NCI-H2227 treated with DMSO at 0.1 percent for 48 hours (cell line): ENCODE data around the gene TELO2.

ENCODE experiments used
- DNase-seq: peaks from one replicate; lab custom pipeline; 2025; lab: John Stamatoyannopoulos, UW

The TELO2 gene

GRCh38 chr16:1519831-1520230 lies 26.7 kb downstream of the TELO2 start:
- no peak for DNase-seq

- no peak for DNase-seq
These were observed 27.3 kb downstream of the TELO2 start for GRCh38 chr16:1520461-1520860.

- no peak for DNase-seq
These were observed 30.6 kb downstream of the TELO2 start for GRCh38 chr16:1523581-1524245.

- no peak for DNase-seq
These were observed 31.2 kb downstream of the TELO2 start for GRCh38 chr16:1524366-1524765.

GRCh38 chr16:1525871-1526607 lies 32.9 kb downstream of the TELO2 start:
- DNase-seq, result no peak

GRCh38 chr16:1526608-1527555 lies 33.7 kb downstream of the TELO2 start:
- DNase-seq, result no peak

- DNase-seq, result no peak
These were observed 35.0 kb downstream of the TELO2 start for GRCh38 chr16:1527836-1528811.

- DNase-seq, result no peak
These were observed 35.9 kb downstream of the TELO2 start for GRCh38 chr16:1528921-1529537.

GRCh38 chr16:1530349-1530882 lies 37.3 kb downstream of the TELO2 start:
- no peak for DNase-seq

GRCh38 chr16:1530883-1531637 lies 37.9 kb downstream of the TELO2 start:
- DNase-seq, result no peak

- DNase-seq, result no peak
These were observed 38.4 kb downstream of the TELO2 start for GRCh38 chr16:1531638-1531910.

GRCh38 chr16:1532081-1532760 lies 39.1 kb downstream of the TELO2 start:
- DNase-seq, result no peak

GRCh38 chr16:1532771-1533170 lies 39.6 kb downstream of the TELO2 start:
- DNase-seq, result no peak

GRCh38 chr16:1533443-1533951 lies 40.3 kb downstream of the TELO2 start, which contains the start of gene TMEM204:
Gene TMEM204 (plus strand): TSS chr16:1533666. CDS start chr16:1534276, 610 bp downstream.
- no peak for DNase-seq

GRCh38 chr16:1534021-1535020 lies 41.2 kb downstream of the TELO2 start:
- DNase-seq, result no peak

- DNase-seq, result no peak
These were observed 42.5 kb downstream of the TELO2 start for GRCh38 chr16:1535391-1536291.

- DNase-seq, result no peak
These were observed 43.4 kb downstream of the TELO2 start for GRCh38 chr16:1536601-1537000.
